Neural progenitor cell (in vitro differentiated cells): ENCODE data around the gene RNF34.

ENCODE experiments used
- EZH2 ChIP-seq: fragments of 200-600 bp; sonication (generic); IDR thresholded peaks from 2 replicates; pipeline ENCODE4 v1.6.1; 2017; ENCODE audit warnings: antibody characterized with exemption, mild to moderate bottlenecking, moderate library complexity
- TF ChIP-seq, protein P1 (sequence below): fragments of 200-600 bp; sonication (generic); IDR thresholded peaks from 2 replicates; pipeline ENCODE4 v1.5.1; 2017; ENCODE audit warnings: antibody characterized with exemption, mild to moderate bottlenecking

DNA sequence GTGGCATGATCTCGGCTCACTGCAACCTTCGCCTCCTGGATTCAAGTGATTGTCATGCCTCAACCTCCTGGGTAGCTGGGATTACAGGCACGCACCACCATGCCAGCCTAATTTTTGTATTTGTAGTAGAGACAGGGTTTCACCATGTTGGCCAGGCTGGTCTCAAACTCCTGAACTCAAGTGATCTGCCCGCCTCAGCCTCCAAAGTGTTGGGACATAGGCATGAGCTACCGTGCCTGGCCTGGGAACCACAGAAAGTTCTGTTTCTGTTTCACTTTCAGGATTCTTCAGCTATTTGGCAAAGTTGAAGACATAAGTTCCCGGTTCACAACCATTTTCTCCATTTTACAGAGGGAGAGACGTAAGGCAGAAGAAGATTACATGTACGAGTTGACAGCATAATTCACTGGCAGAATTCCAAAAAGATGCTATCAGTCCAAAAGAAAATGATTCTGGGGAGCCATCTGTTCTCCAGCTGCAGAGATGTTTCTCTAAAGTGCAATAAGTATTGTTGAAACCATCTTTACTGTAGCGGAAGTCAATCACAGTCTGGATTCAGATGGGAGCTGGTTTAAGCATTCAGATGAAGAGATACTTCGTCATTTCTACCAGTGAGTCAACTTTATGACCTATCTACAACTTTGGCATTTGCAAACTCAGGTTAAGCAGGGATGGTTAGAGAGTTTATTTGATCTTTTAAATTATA is 8.1 kb upstream of the RNF34 start:
- no peak for TF ChIP-seq EZH2
- TF ChIP-seq, protein P1, sequence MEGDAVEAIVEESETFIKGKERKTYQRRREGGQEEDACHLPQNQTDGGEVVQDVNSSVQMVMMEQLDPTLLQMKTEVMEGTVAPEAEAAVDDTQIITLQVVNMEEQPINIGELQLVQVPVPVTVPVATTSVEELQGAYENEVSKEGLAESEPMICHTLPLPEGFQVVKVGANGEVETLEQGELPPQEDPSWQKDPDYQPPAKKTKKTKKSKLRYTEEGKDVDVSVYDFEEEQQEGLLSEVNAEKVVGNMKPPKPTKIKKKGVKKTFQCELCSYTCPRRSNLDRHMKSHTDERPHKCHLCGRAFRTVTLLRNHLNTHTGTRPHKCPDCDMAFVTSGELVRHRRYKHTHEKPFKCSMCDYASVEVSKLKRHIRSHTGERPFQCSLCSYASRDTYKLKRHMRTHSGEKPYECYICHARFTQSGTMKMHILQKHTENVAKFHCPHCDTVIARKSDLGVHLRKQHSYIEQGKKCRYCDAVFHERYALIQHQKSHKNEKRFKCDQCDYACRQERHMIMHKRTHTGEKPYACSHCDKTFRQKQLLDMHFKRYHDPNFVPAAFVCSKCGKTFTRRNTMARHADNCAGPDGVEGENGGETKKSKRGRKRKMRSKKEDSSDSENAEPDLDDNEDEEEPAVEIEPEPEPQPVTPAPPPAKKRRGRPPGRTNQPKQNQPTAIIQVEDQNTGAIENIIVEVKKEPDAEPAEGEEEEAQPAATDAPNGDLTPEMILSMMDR, result no peak
